Ascending aorta (tissue), 2 donors: Measurements from ENCODE around the gene PTPRN2. TPM values are rescaled to one million over a fixed set of nuclear protein-coding genes. Genes with fewer than 3 reads are reported as not detected.
"Not testable (repeated sequence)": the region's sequence is repeated elsewhere in the genome, so short reads cannot be mapped to it uniquely, and the experiment has no call there.

ENCODE experiments used
- DNase-seq, 2 donors: peaks; one replicate each; pipeline ENCODE4 v3.0.0-alpha.2; 2019; ENCODE audit warnings: low spot score in 2 of 2
- H3K27ac ChIP-seq, 2 donors: fragments of 200-600 bp; sonication (generic); one replicate each; pipeline ENCODE4 v1.5.1; 2016 to 2017; ENCODE audit warnings: mild to moderate bottlenecking in 1 of 2
- H3K27me3 ChIP-seq: fragments of 200-600 bp; sonication (generic); one replicate; pipeline ENCODE4 v1.5.1; 2017
- H3K36me3 ChIP-seq, 2 donors: fragments of 200-600 bp; sonication (generic); one replicate each; pipeline ENCODE4 v1.5.1; 2016
- H3K4me1 ChIP-seq, 2 donors: fragments of 200-600 bp; sonication (generic); one replicate each; pipeline ENCODE4 v1.5.1; 2016 to 2017; ENCODE audit warnings: mild to moderate bottlenecking in 1 of 2
- H3K4me3 ChIP-seq, 2 donors: fragments of 200-600 bp; sonication (generic); one replicate each; pipeline ENCODE4 v1.5.1; 2016 to 2017; ENCODE audit warnings: mild to moderate bottlenecking in 1 of 2
- H3K9me3 ChIP-seq, 2 donors: fragments of 200-600 bp; sonication (generic); one replicate each; pipeline ENCODE4 v1.5.1; 2016
- CTCF ChIP-seq, 3 experiments: fragments of 200-600 bp in 2 of 3; fragments of 450-650 bp in 1 of 3; sonication (generic) in 2 of 3; IDR thresholded peaks; one replicate each; pipeline ENCODE4 v1.5.1; 2016 to 2019; ENCODE audit warnings: antibody characterized with exemption in 3 of 3, mild to moderate bottlenecking in 1 of 3, moderate library complexity in 1 of 3
- intact Hi-C: fragments of 100-400 bp; cut with DNase I; formaldehyde crosslinking; loops from one replicate; pipeline ENCODE4 v1.15.1; 2023
- total RNA-seq: library from RNA; depleted of rRNA; stranded (reverse); fragments of >200 nt; gene quantifications from one replicate; pipeline ENCODE4 v1.1.0, GENCODE V29; 2016

Gene PTPRN2
- total RNA-seq, 1 donor from 2014 or later: 7.3 TPM

DNA sequence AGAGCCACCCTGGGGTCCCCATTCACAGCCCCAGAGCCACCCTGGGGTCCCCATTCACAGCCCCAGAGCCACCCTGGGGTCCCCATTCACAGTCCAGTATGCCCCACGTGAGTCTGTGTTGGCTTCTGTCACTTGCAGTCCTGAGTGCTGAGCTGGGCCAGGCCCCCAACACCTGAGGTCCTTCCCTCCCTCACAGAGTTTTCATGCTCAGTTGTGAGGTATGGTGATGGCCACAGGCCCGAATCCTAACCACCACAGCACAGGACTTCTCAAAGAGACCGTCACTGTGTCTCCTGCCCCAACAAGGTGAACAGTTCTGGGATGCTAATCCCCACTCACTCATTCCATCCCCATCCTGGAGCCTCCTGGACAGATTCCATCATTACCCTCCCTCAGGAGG lies 239.2 kb downstream of the PTPRN2 start:
- Histone ChIP-seq H3K27ac (no peak overlapping the region), H3K4me1 (no peaks in the 10 kb centered on the region), H3K9me3 (no peaks in the 10 kb centered on the region), H3K4me3 (no peak overlapping the region), H3K36me3 (no peaks in the 10 kb centered on the region), H3K27me3 (no peaks in the 10 kb centered on the region)
- DNase-seq: no peak
- TF ChIP-seq CTCF (IDR thresholded peaks at IDR 0.05): no peak
- intact Hi-C loops: no loop called here

DNA sequence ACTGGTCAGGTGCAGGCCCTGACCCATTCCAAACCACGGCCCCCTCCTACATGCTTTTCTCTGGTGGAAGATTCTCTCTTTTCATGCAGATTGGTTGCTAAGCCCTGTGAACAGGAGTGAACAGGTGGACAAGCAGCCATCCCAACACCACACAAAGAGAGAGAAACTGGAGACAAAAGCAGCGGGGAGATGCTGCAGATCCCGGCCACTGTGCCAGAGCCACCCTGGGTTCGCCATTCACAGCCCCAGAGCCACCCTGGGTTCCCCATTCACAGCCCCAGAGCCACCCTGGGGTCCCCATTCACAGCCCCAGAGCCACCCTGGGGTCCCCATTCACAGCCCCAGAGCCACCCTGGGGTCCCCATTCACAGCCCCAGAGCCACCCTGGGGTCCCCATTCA lies 239.6 kb downstream of the PTPRN2 start:
- intact Hi-C loops, H3K36me3 ChIP-seq, H3K27ac ChIP-seq, DNase-seq, H3K4me3 ChIP-seq, H3K27me3 ChIP-seq, H3K4me1 ChIP-seq, H3K9me3 ChIP-seq: not testable (repeated sequence)

GRCh38 chr7:158345731-158346130 lies 241.9 kb downstream of the PTPRN2 start:
- no peaks in the 10 kb centered on the region for H3K9me3 ChIP-seq
- H3K36me3 ChIP-seq: no peaks in the 10 kb centered on the region
- no peak for DNase-seq
- intact Hi-C loops: no loop called here
- H3K27me3 ChIP-seq: no peaks in the 10 kb centered on the region
- TF ChIP-seq CTCF (IDR thresholded peaks at IDR 0.05): no peak
- H3K4me3 ChIP-seq: no peak overlapping the region
- H3K27ac ChIP-seq: no peak overlapping the region
- no peaks in the 10 kb centered on the region for H3K4me1 ChIP-seq

- Histone ChIP-seq H3K9me3 (no peaks in the 10 kb centered on the region), H3K4me3 (no peak overlapping the region), H3K27ac (no peak overlapping the region), H3K36me3 (no peaks in the 10 kb centered on the region), H3K4me1 (no peaks in the 10 kb centered on the region), H3K27me3 (no peaks in the 10 kb centered on the region)
- no peak for TF ChIP-seq CTCF (IDR thresholded peaks at IDR 0.05)
- intact Hi-C loops: no loop called here
- DNase-seq: no peak
These were observed 242.8 kb downstream of the PTPRN2 start for GRCh38 chr7:158344706-158345300.

GRCh38 chr7:158343936-158344455 lies 243.6 kb downstream of the PTPRN2 start:
- intact Hi-C loops: no loop called here

DNA sequence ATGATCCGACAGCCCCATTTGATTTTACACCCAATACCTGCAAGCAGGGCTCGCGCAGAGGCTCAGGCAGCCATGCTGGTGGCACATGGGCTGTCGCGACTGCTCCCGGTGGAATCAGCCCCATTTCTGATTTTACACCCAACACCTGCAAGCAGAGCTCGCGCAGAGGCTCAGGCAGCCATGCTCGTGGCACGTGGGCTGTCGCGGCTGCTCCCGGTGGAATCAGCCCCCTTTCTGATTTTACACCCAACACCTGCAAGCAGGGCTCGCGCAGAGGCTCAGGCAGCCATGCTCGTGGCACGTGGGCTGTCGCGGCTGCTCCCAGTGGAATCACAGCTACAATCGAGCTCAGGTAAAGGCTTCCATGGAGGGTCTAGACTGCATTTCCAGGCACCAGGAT lies 244.1 kb downstream of the PTPRN2 start:
- no peaks in the 10 kb centered on the region for H3K9me3 ChIP-seq
- H3K4me1 ChIP-seq: no peaks in the 10 kb centered on the region
- TF ChIP-seq CTCF (IDR thresholded peaks at IDR 0.05): no peak
- H3K36me3 ChIP-seq: no peaks in the 10 kb centered on the region
- intact Hi-C loops: no loop called here
- H3K27ac ChIP-seq: no peak overlapping the region
- DNase-seq: no peak
- no peak overlapping the region for H3K4me3 ChIP-seq
- no peaks in the 10 kb centered on the region for H3K27me3 ChIP-seq

More at GRCh38 chr7:158343936-158344455, 243.6 kb downstream of the PTPRN2 start:
- Histone ChIP-seq H3K27me3 (no peaks in the 10 kb centered on the region), H3K36me3 (no peaks in the 10 kb centered on the region), H3K4me1 (no peaks in the 10 kb centered on the region), H3K4me3 (no peak overlapping the region), H3K27ac (no peak overlapping the region), H3K9me3 (no peaks in the 10 kb centered on the region)
- no peak for TF ChIP-seq CTCF (IDR thresholded peaks at IDR 0.05)
- no peak for DNase-seq

DNA sequence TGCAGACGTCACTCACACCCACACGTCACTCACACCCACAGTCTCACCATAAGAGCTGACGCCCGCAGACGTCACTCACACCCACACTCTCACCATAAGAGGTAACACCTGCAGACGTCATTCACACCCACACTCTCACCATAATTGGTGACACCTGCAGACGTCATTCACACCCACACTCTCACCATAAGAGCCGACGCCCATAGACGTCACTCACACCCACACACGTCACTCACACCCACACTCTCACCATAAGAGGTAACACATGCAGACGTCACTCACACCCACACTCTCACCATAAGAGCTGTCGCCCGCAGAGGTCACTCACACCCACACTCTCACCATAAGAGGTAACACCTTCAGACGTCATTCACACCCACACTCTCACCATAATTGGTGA lies 246.5 kb downstream of the PTPRN2 start:
- H3K9me3 ChIP-seq, H3K4me3 ChIP-seq, H3K27ac ChIP-seq, intact Hi-C loops, H3K36me3 ChIP-seq, DNase-seq, H3K27me3 ChIP-seq, H3K4me1 ChIP-seq: not testable (repeated sequence)

GRCh38 chr7:158336952-158337351 lies 250.7 kb downstream of the PTPRN2 start:
- intact Hi-C loops, H3K9me3 ChIP-seq, H3K36me3 ChIP-seq, H3K4me3 ChIP-seq, H3K4me1 ChIP-seq, H3K27ac ChIP-seq, H3K27me3 ChIP-seq: not testable (repeated sequence)
- peak in 1 of 2 donors; percentile 43 for DNase-seq

DNA sequence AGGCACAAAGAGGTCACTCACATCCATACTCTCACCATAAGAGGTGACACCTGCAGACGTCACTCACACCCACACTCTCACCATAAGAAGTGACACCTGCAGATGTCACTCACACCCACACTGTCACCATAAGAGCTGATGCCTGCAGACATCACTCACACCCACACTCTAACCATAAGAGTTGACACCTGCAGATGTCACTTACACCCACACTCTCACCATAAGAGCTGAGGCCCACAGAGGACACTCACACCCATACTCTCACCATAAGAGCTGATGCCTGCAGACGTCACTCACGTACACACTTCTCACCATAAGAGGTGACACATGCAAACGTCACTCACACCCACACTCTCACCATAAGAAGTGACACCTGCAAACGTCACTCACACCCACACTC lies 255.1 kb downstream of the PTPRN2 start:
- H3K4me3 ChIP-seq, H3K4me1 ChIP-seq, intact Hi-C loops, H3K36me3 ChIP-seq, H3K9me3 ChIP-seq, H3K27ac ChIP-seq, DNase-seq, H3K27me3 ChIP-seq: not testable (repeated sequence)
